ENCODE results near the gene PPP1R14C. TPM values are rescaled to one million over a fixed set of nuclear protein-coding genes. Genes with fewer than 3 reads are reported as not detected.

Gene PPP1R14C
- total and polyA plus RNA-seq, 10 of the 15 experiments (the other 5 are each of a cell fraction or from before 2014, with no cell fraction given): 0.07 to 1.6 (median 0.13) TPM; not detected in 4

GRCh38 chr6:150230164-150230561 is 87.3 kb downstream of the PPP1R14C start:
- in situ Hi-C loops (cut with MboI): no loop called here
- TF ChIP-seq REST (IDR thresholded peaks at IDR 0.05; ENCODE audit: low read depth, low read length) (no peak), SPI1 (IDR thresholded peaks at IDR 0.05; ENCODE audit: borderline replicate concordance, insufficient read depth, low read depth, low read length) (no peak), MLLT1 (IDR thresholded peaks at IDR 0.05) (no peak), POLR2A (IDR thresholded peaks at IDR 0.05; ENCODE audit: low read depth, low read length) (no peak), NFYA (IDR thresholded peaks at IDR 0.05; ENCODE audit: borderline replicate concordance, low read depth, low read length) (no peak), SUPT20H (IDR thresholded peaks at IDR 0.05; ENCODE audit: borderline replicate concordance, control insufficient read depth, low read depth, low read length) (no peak), IKZF2 (IDR thresholded peaks at IDR 0.05) (no peak), HSF1 (IDR thresholded peaks at IDR 0.05; ENCODE audit: low read depth, low read length) (no peak)
- Histone ChIP-seq H4K20me1 (ENCODE audit: control insufficient read depth, insufficient read depth) (no peaks in the 10 kb centered on the region), H3K27me3 (replicated peaks in 1 of 2; ENCODE audit: control insufficient read depth in 2 of 2, insufficient read depth in 2 of 2, low read length in 1 of 2) (peaks cover 1 to 3% of the 10 kb centered on the region in 2 experiments; a peak in 2 of 4 replicates), H3K79me2 (ENCODE audit: control insufficient read depth, insufficient read depth, low read length) (no peaks in the 10 kb centered on the region), H3K27ac (ENCODE audit: control insufficient read depth, insufficient read depth) (no peak overlapping the region), H3K36me3 (ENCODE audit: control insufficient read depth in 2 of 2, insufficient read depth in 2 of 2, low read length in 1 of 2) (no peaks in the 10 kb centered on the region), H3K4me2 (ENCODE audit: control insufficient read depth, insufficient read depth) (no peak overlapping the region), H3K9me3 (replicated peaks; ENCODE audit: control insufficient read depth, insufficient read depth, low read length) (no peaks in the 10 kb centered on the region), H3K4me1 (ENCODE audit: control insufficient read depth, insufficient read depth, low read length) (no peaks in the 10 kb centered on the region), H3K9ac (ENCODE audit: control insufficient read depth, insufficient read depth, low read length) (no peak overlapping the region), H2AFZ (ENCODE audit: control insufficient read depth, low read depth, low read length) (no peak overlapping the region), H3K4me3 (no peak overlapping the region)
- FAIRE-seq (no peak), ATAC-seq (no peak), DNase-seq (ENCODE audit: low read depth, low spot score) (no peak)
- RAD21 ChIA-PET (ENCODE audit: unreplicated experiment): no interaction called here
- intact Hi-C loops (cut with micrococcal nuclease; ENCODE audit: unreplicated experiment): no loop called here
- BruUV-seq (replicated peaks): no TSS peak
- SMC1A ChIA-PET (ENCODE audit: uncharacterized antibody, unreplicated experiment): no interaction called here
- CTCF ChIA-PET: interaction anchor here (0.6 kb wide), 1 partner anchor 298 kb away, joined by 3 read pairs; no protein-coding TSS in a partner anchor
- POLR2A ChIA-PET: no interaction called here
- WGBS (ENCODE audit: insufficient coverage, insufficient replicate concordance, low lambda C conversion rate, missing lambda C conversion rate): 35% methylated on average over 5 of the region's 5 CpGs

Measured in GM12878 (cell line).